ENCODE data around the gene HSP90B1.

GRCh38 chr12:103986829-103987228 lies 56.6 kb downstream of the HSP90B1 start:
- TF ChIP-seq ZNF768 (CRISPR knock-in tag; IDR thresholded peaks at IDR 0.05): no peak
- no peak for TF ChIP-seq STAG1 (CRISPR knock-in tag; IDR thresholded peaks at IDR 0.05)
- TF ChIP-seq, protein P1, sequence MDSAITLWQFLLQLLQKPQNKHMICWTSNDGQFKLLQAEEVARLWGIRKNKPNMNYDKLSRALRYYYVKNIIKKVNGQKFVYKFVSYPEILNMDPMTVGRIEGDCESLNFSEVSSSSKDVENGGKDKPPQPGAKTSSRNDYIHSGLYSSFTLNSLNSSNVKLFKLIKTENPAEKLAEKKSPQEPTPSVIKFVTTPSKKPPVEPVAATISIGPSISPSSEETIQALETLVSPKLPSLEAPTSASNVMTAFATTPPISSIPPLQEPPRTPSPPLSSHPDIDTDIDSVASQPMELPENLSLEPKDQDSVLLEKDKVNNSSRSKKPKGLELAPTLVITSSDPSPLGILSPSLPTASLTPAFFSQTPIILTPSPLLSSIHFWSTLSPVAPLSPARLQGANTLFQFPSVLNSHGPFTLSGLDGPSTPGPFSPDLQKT (CRISPR knock-in tag; IDR thresholded peaks at IDR 0.05; ENCODE audit: borderline replicate concordance): no peak
- no peak for TF ChIP-seq CHD2 (IDR thresholded peaks at IDR 0.05; ENCODE audit: low read depth, low read length)
- TF ChIP-seq IKZF5 (CRISPR knock-in tag; IDR thresholded peaks at IDR 0.05): no peak
- TF ChIP-seq, protein P2, sequence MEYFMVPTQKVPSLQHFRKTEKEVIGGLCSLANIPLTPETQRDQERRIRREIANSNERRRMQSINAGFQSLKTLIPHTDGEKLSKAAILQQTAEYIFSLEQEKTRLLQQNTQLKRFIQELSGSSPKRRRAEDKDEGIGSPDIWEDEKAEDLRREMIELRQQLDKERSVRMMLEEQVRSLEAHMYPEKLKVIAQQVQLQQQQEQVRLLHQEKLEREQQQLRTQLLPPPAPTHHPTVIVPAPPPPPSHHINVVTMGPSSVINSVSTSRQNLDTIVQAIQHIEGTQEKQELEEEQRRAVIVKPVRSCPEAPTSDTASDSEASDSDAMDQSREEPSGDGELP (IDR thresholded peaks at IDR 0.05; ENCODE audit: borderline replicate concordance, low read depth): no peak
- TF ChIP-seq HDAC6 (IDR thresholded peaks at IDR 0.05; ENCODE audit: low read depth, low read length): no peak
- no peak for TF ChIP-seq HNRNPL (IDR thresholded peaks at IDR 0.05; ENCODE audit: low read depth, low read length)
- TF ChIP-seq, protein P3, sequence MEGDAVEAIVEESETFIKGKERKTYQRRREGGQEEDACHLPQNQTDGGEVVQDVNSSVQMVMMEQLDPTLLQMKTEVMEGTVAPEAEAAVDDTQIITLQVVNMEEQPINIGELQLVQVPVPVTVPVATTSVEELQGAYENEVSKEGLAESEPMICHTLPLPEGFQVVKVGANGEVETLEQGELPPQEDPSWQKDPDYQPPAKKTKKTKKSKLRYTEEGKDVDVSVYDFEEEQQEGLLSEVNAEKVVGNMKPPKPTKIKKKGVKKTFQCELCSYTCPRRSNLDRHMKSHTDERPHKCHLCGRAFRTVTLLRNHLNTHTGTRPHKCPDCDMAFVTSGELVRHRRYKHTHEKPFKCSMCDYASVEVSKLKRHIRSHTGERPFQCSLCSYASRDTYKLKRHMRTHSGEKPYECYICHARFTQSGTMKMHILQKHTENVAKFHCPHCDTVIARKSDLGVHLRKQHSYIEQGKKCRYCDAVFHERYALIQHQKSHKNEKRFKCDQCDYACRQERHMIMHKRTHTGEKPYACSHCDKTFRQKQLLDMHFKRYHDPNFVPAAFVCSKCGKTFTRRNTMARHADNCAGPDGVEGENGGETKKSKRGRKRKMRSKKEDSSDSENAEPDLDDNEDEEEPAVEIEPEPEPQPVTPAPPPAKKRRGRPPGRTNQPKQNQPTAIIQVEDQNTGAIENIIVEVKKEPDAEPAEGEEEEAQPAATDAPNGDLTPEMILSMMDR (CRISPR knock-in tag; IDR thresholded peaks at IDR 0.05): no peak
- TF ChIP-seq SP1 (IDR thresholded peaks at IDR 0.05): no peak
- TF ChIP-seq SP1 (CRISPR knock-in tag; IDR thresholded peaks at IDR 0.05): no peak
- no peak for TF ChIP-seq ZBTB1 (CRISPR knock-in tag; IDR thresholded peaks at IDR 0.05; ENCODE audit: borderline replicate concordance)
